ENCODE results near the gene DDX27.
A peak's percentile ranks its signal among the peaks of the same experiment; 100 is the strongest.

DNA sequence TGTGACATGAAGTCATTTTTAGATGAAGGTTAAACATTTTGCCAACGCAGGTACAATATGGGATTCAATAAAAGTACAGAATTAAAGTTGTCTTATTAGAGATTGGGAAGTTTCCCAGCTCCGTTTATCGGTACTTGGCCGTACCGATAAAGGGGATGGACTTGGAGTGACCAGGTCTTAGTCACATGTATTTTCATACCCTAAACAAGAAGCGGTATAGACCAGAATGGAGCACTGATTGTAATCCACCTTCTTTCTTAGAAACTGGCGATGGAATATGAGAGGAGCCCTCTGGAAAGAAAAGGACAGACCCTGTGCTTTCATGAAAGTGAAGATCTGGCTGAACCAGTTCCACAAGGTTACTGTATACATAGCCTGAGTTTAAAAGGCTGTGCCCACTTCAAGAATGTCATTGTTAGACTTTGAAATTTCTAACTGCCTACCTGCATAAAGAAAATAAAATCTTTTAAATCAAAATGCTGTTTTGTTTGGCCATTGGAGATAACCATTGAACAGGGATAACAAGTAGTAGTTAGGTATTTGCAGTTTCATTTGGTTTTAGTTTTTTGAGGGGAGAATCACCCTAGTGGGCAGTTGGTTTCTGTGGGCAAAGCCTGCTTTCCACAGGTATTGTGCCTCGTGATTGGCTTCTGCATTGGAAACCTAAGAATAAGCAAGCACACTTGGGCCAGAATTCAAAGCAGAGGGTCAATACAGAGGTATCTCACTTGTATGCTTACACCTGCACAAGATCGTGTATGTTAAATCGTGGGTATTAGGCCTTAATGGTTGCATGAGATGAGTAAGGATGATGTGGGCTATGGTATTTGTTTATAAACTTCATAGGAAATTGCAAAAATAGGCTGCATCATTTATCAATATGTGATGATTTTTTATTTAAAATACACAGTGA is 69.8 kb downstream of the DDX27 start:
- TF ChIP-seq POLR2AphosphoS5 (IDR thresholded peaks at IDR 0.05; ENCODE audit: low read depth, low read length) (peak; percentile 85), POLR2A (IDR thresholded peaks at IDR 0.05; ENCODE audit: low read depth, low read length) (peak; percentile 58), SPI1 (IDR thresholded peaks at IDR 0.05; ENCODE audit: low read depth, low read length) (no peak), PAX5 (IDR thresholded peaks at IDR 0.05; ENCODE audit: insufficient read depth, low read length, severe bottlenecking) (no peak), TAF1 (IDR thresholded peaks at IDR 0.05; ENCODE audit: low read depth, low read length) (no peak), POU2F2 (IDR thresholded peaks at IDR 0.05; ENCODE audit: low read depth, low read length) (0 out of 2 replicates have a peak, but pooled peaks have one; percentile 10)

Data from GM12891 (cell line).